A549 (cell line): ENCODE data around the gene ARHGEF4. TPM values are rescaled to one million over a fixed set of nuclear protein-coding genes. Genes with fewer than 3 reads are reported as not detected.

Experiments used
- ATAC-seq, 2 experiments: fragments of 200-7000 bp in 1 of 2; fragments of >200 bp in 1 of 2; cut with Nextera tagmentation in 1 of 2; cut with Tn5 transposase in 1 of 2; 3 replicates each; pipeline versions ENCODE4 v1.8.0 to v1.9.1; 2018 to 2020; ENCODE audit warnings: mild to moderate bottlenecking in 1 of 2, moderate library complexity in 1 of 2
- CTCF ChIA-PET: fragments of 300-600 bp; sonication (Branson Sonifier 250); formaldehyde crosslinking; extraction: SDS; loops from one replicate; lab custom pipeline; 2021; ENCODE audit warnings: antibody characterized with exemption, inconsistent platforms; lab: Yijun Ruan, JAX
- POLR2A ChIA-PET: fragments of 350-600 bp; formaldehyde crosslinking; extraction: SDS; loops from one replicate; lab custom pipeline; 2021; ENCODE audit warnings: antibody characterized with exemption, inconsistent platforms; lab: Yijun Ruan, JAX
- DNase-seq, 2 experiments: peaks; one replicate each; pipeline versions ENCODE4 v3.0.0 to v3.0.0-alpha.2; 2011 to 2016; ENCODE audit warnings: low read depth in 1 of 2, low spot score in 1 of 2
- FAIRE-seq: peaks from 2 replicates; lab custom pipeline; 2011; peaks lifted over from hg19 to GRCh38; lab: Jason Lieb, UNC
- H3K27ac ChIP-seq, 2 experiments: fragments of >200 bp; sonication (Bioruptor Twin); formaldehyde crosslinking; 3 replicates each; pipeline ENCODE4 v1.5.1; 2016 to 2017
- H3K4me1 ChIP-seq: fragments of >200 bp; sonication (Bioruptor Twin); formaldehyde crosslinking; 3 replicates; pipeline ENCODE4 v1.6.1; 2016
- H3K4me2 ChIP-seq: fragments of >200 bp; sonication (Bioruptor Twin); formaldehyde crosslinking; 3 replicates; pipeline ENCODE4 v1.6.1; 2016
- H3K4me3 ChIP-seq: fragments of >200 bp; sonication (Bioruptor Twin); formaldehyde crosslinking; 3 replicates; pipeline ENCODE4 v1.5.1; 2016
- H3K9me3 ChIP-seq: fragments of >200 bp; sonication (Bioruptor Twin); formaldehyde crosslinking; 3 replicates; pipeline ENCODE4 v1.6.1; 2016
- CBX8 ChIP-seq: fragments of 200-600 bp; sonication (generic); IDR thresholded peaks from 2 replicates; pipeline ENCODE4 v1.6.1; 2016
- E2F6 ChIP-seq: IDR thresholded peaks from 2 replicates; pipeline ENCODE4 v1.6.1; 2012; ENCODE audit warnings: low read depth, borderline replicate concordance
- EHF ChIP-seq: fragments of 250-450 bp; sonication (Bioruptor Pico); IDR thresholded peaks from 2 replicates; pipeline ENCODE4 v1.5.0; 2020; ENCODE audit warnings: mild to moderate bottlenecking
- ELK1 ChIP-seq: fragments of 150-350 bp; IDR thresholded peaks from 2 replicates; pipeline ENCODE4 v1.6.1; 2014; ENCODE audit warnings: low read depth, mild to moderate bottlenecking, low read length
- ESRRA ChIP-seq: fragments of 150-350 bp; IDR thresholded peaks from 2 replicates; pipeline ENCODE4 v1.6.1; 2014; ENCODE audit warnings: mild to moderate bottlenecking, low read length, borderline replicate concordance
- FOXS1 ChIP-seq: fragments of 250-450 bp; sonication (Bioruptor Pico); IDR thresholded peaks from 2 replicates; pipeline ENCODE4 v1.5.0; 2020; ENCODE audit warnings: mild to moderate bottlenecking, moderate library complexity
- GATA3 ChIP-seq: IDR thresholded peaks from 2 replicates; pipeline ENCODE4 v1.6.1; 2012; ENCODE audit warnings: borderline replicate concordance
- HES2 ChIP-seq: fragments of >200 bp; sonication (Bioruptor Twin); formaldehyde crosslinking; IDR thresholded peaks from 2 replicates; pipeline ENCODE4 v1.6.1; 2016
- HEYL ChIP-seq: fragments of 250-450 bp; sonication (Bioruptor Pico); IDR thresholded peaks from 2 replicates; pipeline ENCODE4 v1.8.0; 2021; ENCODE audit warnings: mild to moderate bottlenecking, moderate library complexity
- HOXA7 ChIP-seq: fragments of 250-450 bp; sonication (Bioruptor Pico); IDR thresholded peaks from 2 replicates; pipeline ENCODE4 v1.5.0; 2020; ENCODE audit warnings: mild to moderate bottlenecking, moderate library complexity
- KDM5A ChIP-seq: fragments of 200-600 bp; sonication (generic); IDR thresholded peaks from 2 replicates; pipeline ENCODE4 v1.6.1; 2016; ENCODE audit warnings: antibody characterized with exemption, mild to moderate bottlenecking
- MAFK ChIP-seq: fragments of 450-650 bp; IDR thresholded peaks from 2 replicates; pipeline ENCODE4 v1.6.1; 2014; ENCODE audit not compliant: partially characterized antibody
- RFX5 ChIP-seq: fragments of 450-650 bp; IDR thresholded peaks from 2 replicates; pipeline ENCODE4 v1.7.1; 2014; ENCODE audit warnings: antibody characterized with exemption, mild to moderate bottlenecking, moderate library complexity
- SMC3 ChIP-seq: fragments of >200 bp; sonication (Bioruptor Twin); formaldehyde crosslinking; IDR thresholded peaks from 3 replicates; pipeline ENCODE4 v1.6.1; 2018; ENCODE audit warnings: inconsistent platforms
- TFCP2L1 ChIP-seq: fragments of 250-450 bp; sonication (Bioruptor Pico); IDR thresholded peaks from 2 replicates; pipeline ENCODE4 v1.5.0; 2021; ENCODE audit warnings: mild to moderate bottlenecking
- USF2 ChIP-seq: fragments of 450-650 bp; IDR thresholded peaks from 2 replicates; pipeline ENCODE4 v1.6.1; 2014; ENCODE audit warnings: antibody characterized with exemption
- WGBS: methylation state at CpG from one replicate; pipeline ENCODE4 v1.1.6; 2017; ENCODE audit errors: missing lambda C conversion rate; 5-methylcytosine and 5-hydroxymethylcytosine counted together
- polyA plus RNA-seq, 4 experiments: library from polyadenylated mRNA; depleted of rRNA in 3 of 4; stranded (reverse); fragments of >200 nt; fragmentation: RNase III in 1 of 4; extraction: RNeasy Plus Mini Kit Qiagen cat#74134 plus additional on column Dnase treatment in 1 of 4; gene quantifications; 2 replicates in 3 of 4; 3 replicates in 1 of 4; pipeline ENCODE4 v1.2.3, GENCODE V29; 2011 to 2017
- TF ChIP-seq, protein P1 (sequence below): fragments of 250-450 bp; sonication (Bioruptor Pico); IDR thresholded peaks from 2 replicates; pipeline ENCODE4 v1.5.0; 2020; ENCODE audit warnings: low read depth, mild to moderate bottlenecking, moderate library complexity
- TF ChIP-seq, protein P2 (sequence below): fragments of >200 bp; sonication (Bioruptor Twin); formaldehyde crosslinking; IDR thresholded peaks from 3 replicates; pipeline ENCODE4 v1.6.1; 2016

Gene ARHGEF4
- polyA plus RNA-seq, 2 of the 4 experiments (the other 2 are of a cell fraction) = 1.00 to 2.1 TPM

- no peak for TF ChIP-seq HES2
- TF ChIP-seq FOXS1 (CRISPR knock-in tag) = no peak
- TF ChIP-seq USF2 = no peak
- no peak for TF ChIP-seq ESRRA
- no peak for TF ChIP-seq SMC3
Observed at GRCh38 chr2:130834931-130835765, 1.6 kb upstream of the ARHGEF4 start (continued).

- ChIA-PET CTCF (interaction anchor here (1.5 to 4.2 kb wide), 2 partner anchors 38 to 40 kb away, joined by 3 to 14 read pairs; no protein-coding TSS in a partner anchor), POLR2A (no interaction called here)
- Histone ChIP-seq H3K4me3 (no peak overlapping the region), H3K4me2 (no peak overlapping the region), H3K4me1 (peaks cover 7% of the 10 kb centered on the region; the same call in 1 of the 3 replicates), H3K9me3 (no peaks in the 10 kb centered on the region), H3K27ac (no peak overlapping the region)
- no peak for FAIRE-seq
- no peak for DNase-seq
- 90% methylated on average over 7 of the region's 7 CpGs for WGBS
- TF ChIP-seq ELK1 = no peak
- TF ChIP-seq CBX8 = no peak
- TF ChIP-seq HOXA7 (CRISPR knock-in tag) = no peak
- TF ChIP-seq USF2 = no peak
- no peak for TF ChIP-seq SMC3
- TF ChIP-seq TFCP2L1 (CRISPR knock-in tag) = no peak
- TF ChIP-seq, protein P1, sequence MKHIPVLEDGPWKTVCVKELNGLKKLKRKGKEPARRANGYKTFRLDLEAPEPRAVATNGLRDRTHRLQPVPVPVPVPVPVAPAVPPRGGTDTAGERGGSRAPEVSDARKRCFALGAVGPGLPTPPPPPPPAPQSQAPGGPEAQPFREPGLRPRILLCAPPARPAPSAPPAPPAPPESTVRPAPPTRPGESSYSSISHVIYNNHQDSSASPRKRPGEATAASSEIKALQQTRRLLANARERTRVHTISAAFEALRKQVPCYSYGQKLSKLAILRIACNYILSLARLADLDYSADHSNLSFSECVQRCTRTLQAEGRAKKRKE (CRISPR knock-in tag) = no peak
- TF ChIP-seq GATA3 = no peak
- TF ChIP-seq FOXS1 (CRISPR knock-in tag) = no peak
- TF ChIP-seq RFX5 = no peak
- TF ChIP-seq HEYL (CRISPR knock-in tag) = no peak
- no peak for TF ChIP-seq KDM5A
- no peak for TF ChIP-seq EHF (CRISPR knock-in tag)
- TF ChIP-seq, protein P2, sequence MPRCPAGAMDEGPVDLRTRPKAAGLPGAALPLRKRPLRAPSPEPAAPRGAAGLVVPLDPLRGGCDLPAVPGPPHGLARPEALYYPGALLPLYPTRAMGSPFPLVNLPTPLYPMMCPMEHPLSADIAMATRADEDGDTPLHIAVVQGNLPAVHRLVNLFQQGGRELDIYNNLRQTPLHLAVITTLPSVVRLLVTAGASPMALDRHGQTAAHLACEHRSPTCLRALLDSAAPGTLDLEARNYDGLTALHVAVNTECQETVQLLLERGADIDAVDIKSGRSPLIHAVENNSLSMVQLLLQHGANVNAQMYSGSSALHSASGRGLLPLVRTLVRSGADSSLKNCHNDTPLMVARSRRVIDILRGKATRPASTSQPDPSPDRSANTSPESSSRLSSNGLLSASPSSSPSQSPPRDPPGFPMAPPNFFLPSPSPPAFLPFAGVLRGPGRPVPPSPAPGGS = no peak
- TF ChIP-seq HES2 = no peak
- TF ChIP-seq MAFK = no peak
- TF ChIP-seq E2F6 = no peak
- ATAC-seq = no peak
Observed at GRCh38 chr2:130835766-130836015, 1.0 kb upstream of the ARHGEF4 start.
